ENCODE measurements around the gene CYFIP2.
A peak's percentile ranks its signal among the peaks of the same experiment; 100 is the strongest.

Gene CYFIP2

GRCh38 chr5:157258450-157258849 is 7.5 kb upstream of the CYFIP2 start:
- no peak for DNase-seq (ENCODE audit: low read depth in 3 of 3)

GRCh38 chr5:157259699-157260098 is 6.2 kb upstream of the CYFIP2 start:
- no peak for DNase-seq (ENCODE audit: low read depth in 3 of 3)

GRCh38 chr5:157263496-157264090 is 2.3 kb upstream of the CYFIP2 start:
- DNase-seq (ENCODE audit: low read depth in 3 of 3): no peak

- peak in 2 of 3 experiments; percentile 37 to 55 for DNase-seq (ENCODE audit: low read depth in 3 of 3)
These were observed 524 bp downstream of the CYFIP2 start for GRCh38 chr5:157266286-157267007.

DNA sequence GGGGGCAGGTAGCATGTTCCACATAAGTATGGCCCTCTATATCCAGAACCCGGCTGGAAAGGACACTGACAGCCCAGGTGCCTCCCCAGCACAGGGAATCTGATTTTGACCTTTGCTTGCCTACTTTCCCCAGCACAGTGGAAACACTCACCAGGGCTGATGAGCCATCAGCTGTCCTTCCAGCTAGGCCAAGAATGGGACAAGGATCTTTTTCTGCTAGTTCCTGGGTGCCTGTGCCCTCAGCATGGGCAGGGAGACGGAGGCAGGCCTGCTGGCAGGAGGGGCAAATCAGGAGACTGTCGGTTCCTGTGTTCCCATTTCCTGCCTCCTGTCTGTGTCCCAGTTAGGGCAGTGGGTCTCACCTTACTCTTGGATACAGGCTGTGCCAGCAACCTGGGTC is 1.1 kb downstream of the CYFIP2 start:
- no peak for DNase-seq (ENCODE audit: low read depth in 3 of 3)

DNA sequence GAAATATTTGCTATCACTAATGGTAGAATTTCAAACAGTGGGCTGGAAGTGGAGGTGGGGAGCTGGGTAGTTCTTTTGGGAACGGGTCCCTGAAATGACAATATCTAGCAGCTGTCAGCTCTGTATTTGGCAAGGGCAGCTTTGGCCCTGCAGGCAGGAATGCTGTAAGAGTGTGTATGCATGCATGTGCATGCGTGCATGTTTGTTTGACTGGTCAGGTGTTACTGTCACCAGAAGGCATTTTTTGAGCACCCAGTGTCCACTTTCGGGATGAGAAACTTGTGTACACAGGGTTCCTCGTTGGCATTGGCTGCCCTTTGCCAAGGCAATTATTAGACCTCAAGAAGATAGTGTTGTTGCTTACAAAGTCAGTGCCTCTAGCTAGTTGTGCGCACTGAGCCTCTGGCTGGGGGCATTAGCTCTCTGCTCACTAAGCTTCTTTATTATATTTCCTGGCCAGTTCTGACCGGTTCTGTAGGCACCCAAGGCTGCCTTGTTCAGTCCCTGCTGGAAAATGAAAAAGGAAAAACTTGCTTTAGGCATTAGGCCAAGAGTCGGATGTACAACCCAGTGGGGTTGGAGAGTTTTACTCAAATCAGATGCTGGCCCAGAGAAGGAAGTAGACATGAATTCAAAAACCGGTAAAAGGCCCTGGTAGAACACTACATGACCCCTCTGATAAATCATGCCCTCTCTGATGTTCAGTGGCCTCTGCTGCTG is 2.0 kb downstream of the CYFIP2 start:
- DNase-seq (ENCODE audit: low read depth in 3 of 3): no peak

DNA sequence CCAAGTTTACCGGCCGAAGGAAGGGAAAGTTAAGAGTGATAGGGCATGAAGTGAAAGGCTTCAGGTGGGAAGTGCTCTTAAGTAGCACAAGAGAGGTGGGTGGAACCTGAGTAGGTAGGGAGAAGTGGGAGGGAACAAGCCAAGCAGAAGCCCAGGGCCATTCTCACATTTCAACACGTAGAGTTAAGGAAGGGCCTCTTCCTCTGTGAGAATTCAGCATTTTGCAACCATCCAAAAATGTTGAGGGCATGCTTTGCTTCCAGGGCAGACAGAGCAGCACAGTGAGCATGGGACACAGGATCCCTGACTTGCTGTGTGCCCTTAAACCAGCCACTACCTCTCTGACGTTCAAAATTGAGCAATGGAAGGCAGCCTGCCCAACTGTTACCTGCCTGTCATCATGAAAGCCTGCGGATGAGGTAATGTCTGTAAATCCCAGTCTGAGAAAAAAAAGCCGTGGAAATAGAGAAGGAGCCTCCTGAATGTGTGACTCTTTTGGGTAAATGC is 3.3 kb downstream of the CYFIP2 start:
- no peak for DNase-seq (ENCODE audit: low read depth in 3 of 3)

GRCh38 chr5:157269761-157270272 is 3.9 kb downstream of the CYFIP2 start:
- no peak for DNase-seq (ENCODE audit: low read depth in 3 of 3)

DNA sequence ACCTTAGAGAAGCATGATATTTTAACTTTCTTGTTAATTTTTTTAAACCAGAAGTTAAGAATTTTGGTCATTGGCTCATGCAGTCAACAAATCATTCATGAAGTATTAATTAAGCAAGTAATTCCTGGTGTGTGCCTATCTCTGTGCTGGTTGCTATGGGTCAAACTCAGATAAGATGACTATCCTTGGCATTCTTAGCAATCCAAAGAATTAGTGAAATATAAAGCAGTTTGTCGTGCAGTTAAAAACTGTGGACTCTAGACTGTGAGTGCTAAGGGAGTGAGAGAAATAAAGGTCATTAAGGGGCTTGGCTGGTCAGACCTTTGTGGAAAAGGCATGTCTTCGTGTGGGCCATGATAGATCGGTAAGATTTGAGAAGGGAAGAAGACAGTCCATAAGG is 4.8 kb downstream of the CYFIP2 start:
- no peak for DNase-seq (ENCODE audit: low read depth in 3 of 3)

- peak; percentile 59 to 83 (median 62) for DNase-seq (ENCODE audit: low read depth in 3 of 3)
These were observed 5.9 kb downstream of the CYFIP2 start for GRCh38 chr5:157271740-157272271.

GRCh38 chr5:157273131-157273556 is 7.2 kb downstream of the CYFIP2 start:
- DNase-seq (ENCODE audit: low read depth in 3 of 3): peak in 1 of 3 experiments; percentile 25

GRCh38 chr5:157275403-157275802 is 9.5 kb downstream of the CYFIP2 start:
- no peak for DNase-seq (ENCODE audit: low read depth in 3 of 3)

- no peak for DNase-seq (ENCODE audit: low read depth in 3 of 3)
These were observed 12.6 kb downstream of the CYFIP2 start for GRCh38 chr5:157278319-157279037.

- no peak for DNase-seq (ENCODE audit: low read depth in 3 of 3)
These were observed 13.8 kb downstream of the CYFIP2 start for GRCh38 chr5:157279605-157280239.

DNA sequence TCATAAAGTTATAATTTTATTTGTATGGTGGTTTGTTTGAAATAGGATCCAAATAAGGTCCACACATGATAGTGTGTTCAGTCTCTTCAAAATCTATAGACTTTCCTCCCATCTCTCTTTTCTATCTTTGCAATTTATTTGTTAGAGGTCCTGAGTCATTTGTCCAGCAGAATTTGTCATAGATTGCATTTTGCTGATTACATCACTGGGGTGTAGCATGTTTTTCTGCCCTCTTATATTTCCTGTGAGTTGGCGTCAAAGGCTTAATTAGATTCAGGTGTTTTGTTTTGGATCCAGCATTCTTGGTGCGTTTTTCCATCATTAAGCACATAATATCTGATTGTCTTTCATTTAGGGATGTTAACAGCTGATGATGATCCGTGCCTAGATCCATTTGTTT is 15.0 kb downstream of the CYFIP2 start:
- no peak for DNase-seq (ENCODE audit: low read depth in 3 of 3)

GRCh38 chr5:157282150-157282549 is 16.2 kb downstream of the CYFIP2 start:
- DNase-seq (ENCODE audit: low read depth in 3 of 3): no peak

DNA sequence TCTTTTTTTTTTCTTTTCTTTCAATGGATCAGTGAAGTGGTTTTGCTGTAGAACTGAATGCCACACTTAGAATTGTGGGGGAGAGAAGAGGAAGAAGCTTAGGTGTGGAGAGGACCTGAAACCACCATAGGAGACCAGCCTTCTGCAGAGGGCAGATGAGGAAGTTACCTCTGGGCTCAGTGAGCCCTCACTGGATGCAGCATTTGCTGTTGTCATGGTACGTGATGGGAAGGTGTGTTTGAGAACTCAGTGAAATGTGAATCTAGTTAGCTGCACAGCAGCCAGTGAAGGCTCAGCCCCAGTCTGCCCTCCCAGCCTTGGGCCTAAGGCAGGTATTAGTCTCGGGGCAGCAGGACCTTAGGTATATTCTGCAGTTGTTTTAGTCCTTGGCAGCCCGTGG is 17.5 kb downstream of the CYFIP2 start:
- DNase-seq (ENCODE audit: low read depth in 3 of 3): no peak

DNA sequence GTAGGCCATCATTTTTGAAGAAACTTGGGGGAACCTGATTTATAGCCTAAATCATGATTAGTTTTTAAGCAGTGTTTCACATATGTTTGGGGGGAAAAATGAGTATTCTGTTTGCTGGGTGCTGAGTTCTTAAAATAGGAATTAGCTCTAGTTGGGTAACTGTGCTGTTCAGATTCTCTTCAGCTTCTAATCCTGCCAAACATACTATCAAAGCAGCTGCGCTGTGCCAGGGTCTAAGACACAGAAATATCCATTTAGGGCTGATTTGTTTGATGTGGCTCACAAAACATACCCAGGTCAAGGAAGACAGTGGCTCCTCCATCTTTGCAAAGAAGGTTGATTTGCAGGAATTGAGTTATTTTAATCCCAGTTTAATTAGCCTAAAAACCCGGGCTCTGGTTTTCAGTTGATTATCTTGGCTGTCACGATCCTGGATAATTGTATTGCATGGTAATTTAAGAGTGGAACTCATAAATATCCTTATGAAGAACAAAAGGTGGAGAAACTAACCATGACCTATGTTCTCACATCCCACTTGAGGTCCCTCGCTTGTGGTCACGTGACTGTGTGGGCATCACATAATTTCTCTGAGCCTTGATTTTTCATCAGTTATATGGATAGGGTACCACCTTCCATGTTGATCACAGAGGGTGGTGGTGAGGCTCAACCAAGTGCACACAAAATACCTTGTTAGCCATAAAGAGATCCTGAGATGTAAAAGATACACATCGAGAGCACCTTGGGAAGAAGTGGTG is 18.7 kb downstream of the CYFIP2 start:
- no peak for DNase-seq (ENCODE audit: low read depth in 3 of 3)

DNA sequence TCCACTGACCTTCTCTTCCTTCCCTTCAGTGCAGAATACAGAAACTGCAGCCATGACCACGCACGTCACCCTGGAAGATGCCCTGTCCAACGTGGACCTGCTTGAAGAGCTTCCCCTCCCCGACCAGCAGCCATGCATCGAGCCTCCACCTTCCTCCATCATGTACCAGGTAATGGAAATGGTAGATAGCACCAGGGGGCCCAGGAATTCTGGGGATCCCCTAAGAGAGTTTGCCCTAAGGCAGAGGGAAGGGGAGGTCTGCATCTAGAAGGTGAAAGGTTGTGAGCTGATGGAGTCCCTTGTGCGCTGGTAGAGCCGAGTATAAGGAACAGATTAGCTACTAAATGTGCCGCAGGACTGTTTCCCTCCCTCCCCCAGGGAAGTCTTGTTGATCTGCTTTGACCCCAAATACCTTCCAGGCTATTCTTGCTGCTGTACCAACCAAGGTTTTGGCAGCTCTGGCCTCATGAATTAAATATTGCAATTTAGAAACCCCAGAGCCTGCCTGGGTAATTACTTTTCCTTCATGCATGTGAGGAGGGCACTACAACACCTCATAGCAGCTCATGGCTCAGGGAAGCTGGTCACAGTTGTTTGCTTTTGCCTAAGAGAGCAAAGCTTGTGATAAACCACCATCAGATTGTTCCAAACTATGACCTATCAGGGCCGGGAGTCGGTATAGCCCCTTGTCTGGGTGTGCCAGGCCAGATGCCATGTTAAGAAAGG is 19.6 kb downstream of the CYFIP2 start:
- DNase-seq (ENCODE audit: low read depth in 3 of 3): no peak

- DNase-seq (ENCODE audit: low read depth in 3 of 3): no peak
These were observed 20.9 kb downstream of the CYFIP2 start for GRCh38 chr5:157286761-157287211.
